Measurements from ENCODE around the gene ACSS1.
A peak's percentile ranks its signal among the peaks of the same experiment; 100 is the strongest.

Gene ACSS1

GRCh38 chr20:24984961-24985640, 72.8 kb downstream of the ACSS1 start:
- no peak overlapping the region for H3K4me3 ChIP-seq (ENCODE audit: low read depth, low read length)
- TF ChIP-seq POLR2A (IDR thresholded peaks at IDR 0.05; ENCODE audit: extremely low read depth, insufficient read length) (no peak), MYC (IDR thresholded peaks at IDR 0.05; ENCODE audit: low read depth, low read length) (no peak), MAX (IDR thresholded peaks at IDR 0.05; ENCODE audit: low read depth, low read length) (no peak), CTCF (IDR thresholded peaks at IDR 0.05; ENCODE audit: low read depth, low read length) (no peak)
- DNase-seq (ENCODE audit: low read depth): peak; percentile 42

GRCh38 chr20:24983896-24984295, 74.0 kb downstream of the ACSS1 start:
- DNase-seq (ENCODE audit: low read depth): no peak
- no peak for TF ChIP-seq MYC (IDR thresholded peaks at IDR 0.05; ENCODE audit: low read depth, low read length)
- no peak for TF ChIP-seq CTCF (IDR thresholded peaks at IDR 0.05; ENCODE audit: low read depth, low read length)
- no peak for TF ChIP-seq MAX (IDR thresholded peaks at IDR 0.05; ENCODE audit: low read depth, low read length)
- TF ChIP-seq POLR2A (IDR thresholded peaks at IDR 0.05; ENCODE audit: extremely low read depth, insufficient read length): no peak
- H3K4me3 ChIP-seq (ENCODE audit: low read depth, low read length): no peak overlapping the region

GRCh38 chr20:24981790-24982189, 76.1 kb downstream of the ACSS1 start:
- TF ChIP-seq MAX (IDR thresholded peaks at IDR 0.05; ENCODE audit: low read depth, low read length) (no peak), CTCF (IDR thresholded peaks at IDR 0.05; ENCODE audit: low read depth, low read length) (no peak), MYC (IDR thresholded peaks at IDR 0.05; ENCODE audit: low read depth, low read length) (no peak), POLR2A (IDR thresholded peaks at IDR 0.05; ENCODE audit: extremely low read depth, insufficient read length) (no peak)
- DNase-seq (ENCODE audit: low read depth): no peak

GRCh38 chr20:24981282-24981681, 76.7 kb downstream of the ACSS1 start:
- H3K4me3 ChIP-seq (ENCODE audit: low read depth, low read length): no peak overlapping the region
- no peak for TF ChIP-seq CTCF (IDR thresholded peaks at IDR 0.05; ENCODE audit: low read depth, low read length)
- no peak for TF ChIP-seq MAX (IDR thresholded peaks at IDR 0.05; ENCODE audit: low read depth, low read length)
- no peak for TF ChIP-seq MYC (IDR thresholded peaks at IDR 0.05; ENCODE audit: low read depth, low read length)
- no peak for TF ChIP-seq POLR2A (IDR thresholded peaks at IDR 0.05; ENCODE audit: extremely low read depth, insufficient read length)
- DNase-seq (ENCODE audit: low read depth): no peak

More at GRCh38 chr20:24981790-24982189, 76.1 kb downstream of the ACSS1 start:
- no peak overlapping the region for H3K4me3 ChIP-seq (ENCODE audit: low read depth, low read length)

GRCh38 chr20:24980291-24981053, 77.5 kb downstream of the ACSS1 start:
- TF ChIP-seq MAX (IDR thresholded peaks at IDR 0.05; ENCODE audit: low read depth, low read length) (no peak), POLR2A (IDR thresholded peaks at IDR 0.05; ENCODE audit: extremely low read depth, insufficient read length) (no peak)
- DNase-seq (ENCODE audit: low read depth): no peak
- H3K4me3 ChIP-seq (ENCODE audit: low read depth, low read length): no peak overlapping the region
